HK-2 (cell line): Measurements from ENCODE around the gene PPP1R9A.
A peak's percentile ranks its signal among the peaks of the same experiment; 100 is the strongest.
"Not testable (repeated sequence)": the region's sequence is repeated elsewhere in the genome, so short reads cannot be mapped to it uniquely, and the experiment has no call there.

ENCODE experiments used
- DNase-seq: peaks from one replicate; pipeline ENCODE4 v3.0.0-alpha.2; 2018; ENCODE audit not compliant: unreplicated experiment

The PPP1R9A gene

GRCh38 chr7:94975336-94975735 lies 67.9 kb downstream of the PPP1R9A start:
- no peak for DNase-seq

DNA sequence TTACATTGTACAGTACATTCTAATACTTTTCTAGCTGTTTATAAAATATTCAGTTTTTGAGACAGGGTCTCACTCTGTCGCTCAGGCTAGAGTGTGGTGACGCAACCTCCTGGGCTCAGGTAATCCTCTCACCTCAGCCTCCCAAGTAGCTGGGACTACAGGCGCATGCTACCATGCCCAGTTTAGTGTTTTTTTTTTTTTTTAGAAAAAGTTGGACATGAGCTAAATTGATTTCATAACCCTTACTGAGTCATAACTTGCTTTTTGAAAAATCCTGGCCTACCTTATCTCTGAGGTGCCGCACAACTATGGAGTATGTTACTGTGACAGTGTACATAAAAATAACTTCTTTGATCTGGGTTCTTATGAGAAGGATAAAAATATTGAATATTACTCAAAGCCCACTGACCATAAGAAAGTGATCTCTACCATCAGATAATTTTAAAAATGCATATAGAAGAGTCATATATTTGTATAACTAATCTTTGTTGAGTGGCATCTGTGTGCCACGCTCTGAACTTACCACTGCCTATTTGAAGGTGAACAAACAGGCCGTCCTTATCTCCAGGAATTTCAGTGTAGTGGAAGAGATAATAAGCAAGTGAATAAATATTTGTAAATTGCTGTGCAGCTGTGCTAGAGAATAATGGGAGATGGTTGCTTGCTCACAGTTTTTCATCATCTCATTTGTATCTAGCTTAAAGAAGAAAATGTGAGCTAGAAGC lies 73.2 kb downstream of the PPP1R9A start:
- DNase-seq = no peak

DNA sequence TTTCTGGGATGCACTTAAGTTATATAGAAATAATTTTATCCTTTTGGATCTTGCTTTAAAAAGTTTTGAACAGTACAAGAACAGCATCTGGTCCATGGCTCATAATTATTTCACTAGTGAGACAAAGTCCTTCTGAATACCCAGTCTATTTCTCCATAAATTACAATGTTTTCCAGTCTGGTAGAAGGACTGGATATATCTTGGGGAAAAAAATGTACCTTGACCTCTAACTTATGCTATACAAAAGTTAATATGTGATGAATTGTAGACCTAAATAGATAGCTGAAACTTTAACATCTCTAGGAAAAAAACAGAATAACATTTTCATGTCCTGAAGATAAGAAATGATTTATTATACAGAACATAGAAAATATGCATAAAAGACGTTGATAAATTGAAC lies 88.5 kb downstream of the PPP1R9A start:
- no peak for DNase-seq

- DNase-seq = no peak
Measured at GRCh38 chr7:94996369-94996768, 89.0 kb downstream of the PPP1R9A start.

- no peak for DNase-seq
Measured at GRCh38 chr7:94997547-94997946, 90.2 kb downstream of the PPP1R9A start.

DNA sequence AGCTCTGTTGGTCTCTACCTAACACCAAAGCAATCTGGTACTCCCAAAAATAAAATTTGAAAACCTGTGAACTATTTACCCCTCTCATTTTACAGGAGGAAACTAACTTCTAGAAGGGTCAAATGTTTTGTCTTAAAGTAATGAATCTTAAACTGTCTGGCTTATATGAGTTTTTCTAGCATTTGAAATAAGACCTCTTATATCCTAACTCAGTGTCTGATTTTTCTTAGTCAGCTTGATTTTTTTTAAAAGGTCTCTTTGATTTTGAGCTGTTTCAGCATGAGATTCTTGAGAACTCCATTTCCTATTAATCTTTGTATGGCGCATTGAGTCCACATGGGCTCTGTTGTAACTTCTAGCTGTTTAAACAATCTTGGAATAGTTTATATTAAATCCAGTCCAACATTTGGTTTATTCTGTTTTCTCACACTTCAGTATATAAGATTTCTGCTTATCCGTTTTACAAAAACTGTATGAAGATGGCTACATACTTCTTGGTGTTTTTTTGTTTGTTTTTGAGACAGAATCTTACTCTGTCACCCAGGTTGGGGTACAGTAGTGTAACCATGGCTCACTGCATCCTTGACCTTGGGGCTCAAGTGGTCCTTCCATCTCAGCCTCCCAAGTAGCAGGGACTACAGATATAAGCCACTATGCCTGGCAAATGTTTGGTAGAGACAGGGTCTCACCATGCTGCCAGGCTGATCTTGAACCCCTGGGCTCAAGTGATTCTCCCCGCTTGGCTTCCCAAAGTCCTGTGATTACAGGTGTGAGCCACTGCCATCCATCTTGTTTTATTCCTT lies 91.1 kb downstream of the PPP1R9A start:
- no peak for DNase-seq

GRCh38 chr7:94999069-94999351 lies 91.6 kb downstream of the PPP1R9A start:
- DNase-seq = no peak

- DNase-seq = not testable (repeated sequence)
Measured at GRCh38 chr7:94999601-95000000, 92.2 kb downstream of the PPP1R9A start.

DNA sequence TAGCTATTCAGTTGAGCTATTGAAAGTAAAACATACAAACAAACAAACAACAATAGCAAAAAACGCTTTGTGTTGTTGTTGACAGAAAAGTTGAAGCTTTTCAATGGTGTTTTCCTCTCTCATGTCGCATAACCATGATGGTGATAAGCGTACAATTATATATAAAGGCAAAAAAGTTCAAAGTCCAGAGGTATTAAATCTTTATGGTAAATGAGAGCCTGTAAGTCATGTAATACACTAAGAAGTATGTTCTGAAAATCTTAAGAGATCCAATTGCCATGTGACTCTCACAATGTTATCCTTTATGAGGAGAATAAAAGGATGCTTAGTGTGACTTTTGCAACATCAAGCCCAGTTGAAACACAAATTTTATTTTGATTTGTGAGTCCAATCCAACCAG lies 93.9 kb downstream of the PPP1R9A start:
- DNase-seq = no peak

- no peak for DNase-seq
Measured at GRCh38 chr7:95001815-95002561, 94.6 kb downstream of the PPP1R9A start.

- no peak for DNase-seq
Measured at GRCh38 chr7:95002775-95003174, 95.4 kb downstream of the PPP1R9A start.

GRCh38 chr7:95004618-95005247 lies 97.3 kb downstream of the PPP1R9A start:
- DNase-seq = peak; percentile 38

GRCh38 chr7:95006010-95006409 lies 98.6 kb downstream of the PPP1R9A start:
- no peak for DNase-seq

DNA sequence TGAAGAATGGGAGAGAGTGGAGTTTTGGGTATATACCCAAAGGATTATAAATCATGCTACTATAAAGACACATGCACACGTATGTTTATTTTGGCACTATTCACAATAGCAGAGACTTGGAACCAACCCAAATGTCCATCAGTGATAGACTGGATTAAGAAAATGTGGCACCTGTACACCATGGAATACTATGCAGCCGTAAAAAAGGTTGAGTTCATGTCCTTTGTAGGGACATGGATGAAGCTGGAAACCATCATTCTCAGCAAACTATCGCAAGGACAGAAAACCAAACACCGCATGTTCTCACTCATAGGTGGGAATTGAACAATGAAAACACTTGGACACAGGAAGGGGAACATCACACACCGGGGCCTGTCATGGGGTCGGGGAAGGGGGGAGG lies 101.4 kb downstream of the PPP1R9A start:
- DNase-seq = not testable (repeated sequence)

- no peak for DNase-seq
Measured at GRCh38 chr7:95011146-95011928, 103.9 kb downstream of the PPP1R9A start.

DNA sequence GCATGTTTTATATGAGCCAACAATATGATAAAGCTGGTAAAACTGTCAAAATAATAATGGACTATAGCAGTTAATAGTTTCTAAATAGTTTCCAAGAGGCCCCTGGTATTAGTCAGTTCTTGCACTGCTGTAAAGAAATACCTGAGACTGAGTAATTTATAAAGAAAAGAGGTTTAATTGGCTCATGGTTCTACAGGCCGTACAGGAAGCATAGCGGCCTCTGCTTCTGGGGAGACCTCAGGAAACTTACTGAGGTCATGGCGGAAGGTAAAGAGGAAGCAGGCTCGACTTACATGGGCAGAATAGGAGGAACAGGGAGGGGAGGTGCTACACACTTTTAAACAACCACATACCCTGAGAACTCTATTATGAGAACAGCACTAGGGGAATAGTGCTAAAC lies 104.6 kb downstream of the PPP1R9A start:
- DNase-seq = peak; percentile 63

GRCh38 chr7:95018021-95018420 lies 110.6 kb downstream of the PPP1R9A start:
- DNase-seq = no peak

DNA sequence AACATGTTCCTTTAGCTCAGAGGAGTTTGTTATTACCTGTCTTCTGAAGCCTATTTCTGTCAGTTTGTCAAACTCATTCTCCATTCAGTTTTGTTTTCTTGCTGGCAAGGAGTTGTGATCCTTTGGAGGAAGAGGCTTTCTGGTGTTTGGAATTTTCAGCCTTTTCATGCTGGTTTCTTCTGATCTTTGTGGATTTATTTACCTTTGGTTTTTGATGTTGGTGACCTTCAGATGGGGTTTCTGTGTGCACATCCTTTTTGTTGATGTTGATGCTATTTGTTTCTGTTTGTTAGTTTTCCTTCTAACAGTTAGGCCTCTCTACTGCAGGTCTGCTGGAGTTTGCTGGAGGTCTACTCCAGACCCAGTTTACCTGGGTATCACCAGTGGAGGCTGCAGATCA lies 118.6 kb downstream of the PPP1R9A start:
- no peak for DNase-seq

DNA sequence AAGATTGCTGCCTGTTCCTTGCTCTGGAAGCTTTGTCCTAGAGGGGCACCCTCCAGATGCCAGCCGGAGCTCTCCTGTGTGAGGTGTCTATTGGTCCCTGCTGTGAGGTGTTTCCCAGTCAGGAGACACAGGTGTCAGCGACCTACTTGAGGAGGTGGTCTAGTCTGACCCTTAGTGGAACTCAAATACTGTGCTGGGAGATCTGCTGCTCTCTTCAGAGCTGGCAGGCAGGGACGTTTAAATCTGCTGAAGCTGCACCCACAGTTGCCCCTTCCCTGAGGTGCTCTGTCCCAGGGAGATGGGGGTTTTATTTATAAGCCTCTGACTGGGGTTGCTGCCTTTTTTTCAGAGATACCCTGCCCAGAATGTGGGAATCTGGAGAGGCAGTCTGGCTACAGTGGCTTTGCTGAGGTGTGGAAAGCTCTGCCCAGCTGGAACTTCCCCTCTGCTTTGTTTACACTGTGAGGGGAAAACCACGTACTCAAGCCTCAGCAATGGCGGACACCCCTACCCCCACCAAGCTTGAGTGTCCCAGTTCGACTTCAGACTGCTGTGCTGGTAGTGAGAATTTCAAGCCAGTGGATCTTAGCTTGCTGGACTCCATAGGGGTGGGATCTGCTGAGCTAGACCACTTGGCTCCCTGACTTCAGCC lies 119.2 kb downstream of the PPP1R9A start:
- no peak for DNase-seq

DNA sequence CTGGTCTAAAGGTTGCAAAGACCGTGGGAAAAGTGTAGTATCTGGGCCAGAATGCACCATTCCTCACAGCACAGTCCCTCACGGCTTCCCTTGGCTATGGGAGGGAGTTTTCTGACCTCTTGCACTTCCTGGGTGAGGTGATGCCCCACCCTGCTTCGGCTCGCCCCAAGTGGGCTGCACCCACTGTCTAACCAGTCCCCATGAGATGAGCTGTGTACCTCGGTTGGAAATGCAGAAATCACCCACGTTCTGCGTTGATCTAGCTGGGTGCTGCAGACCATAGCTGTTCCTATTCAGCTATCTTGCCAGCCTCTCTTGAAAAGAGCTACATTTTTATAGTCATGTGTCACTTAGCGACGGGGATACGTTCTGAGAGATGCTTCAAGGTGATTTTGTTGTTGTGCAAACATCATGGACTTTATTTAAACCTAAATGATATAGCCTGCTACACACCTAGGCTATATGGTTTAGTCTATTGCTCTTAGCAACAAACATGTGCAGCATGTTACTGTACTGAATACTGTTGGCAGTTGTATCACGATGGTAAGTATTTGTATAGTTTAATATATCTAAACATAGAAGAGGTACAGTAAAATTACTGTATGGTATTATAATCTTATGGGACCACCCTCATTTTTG lies 120.0 kb downstream of the PPP1R9A start:
- DNase-seq = no peak

GRCh38 chr7:95028683-95029082 lies 121.3 kb downstream of the PPP1R9A start:
- DNase-seq = no peak
